ENCODE data around the gene DNAH11.
"Not testable (repeated sequence)": the region's sequence is repeated elsewhere in the genome, so short reads cannot be mapped to it uniquely, and the experiment has no call there.

DNAH11 gene

GRCh38 chr7:21704359-21704758, 161.5 kb downstream of the DNAH11 start:
- Histone ChIP-seq H3K9me3 (ENCODE audit: control insufficient read depth, low read length) (no peaks in the 10 kb centered on the region), H3K4me3 (ENCODE audit: low read length) (no peak overlapping the region), H3K27me3 (ENCODE audit: control insufficient read depth, insufficient read depth, low read length) (no peaks in the 10 kb centered on the region), H3K36me3 (ENCODE audit: control insufficient read depth, insufficient read depth, low read length) (no peaks in the 10 kb centered on the region), H3K4me1 (ENCODE audit: control insufficient read depth, insufficient read depth, low read length) (no peaks in the 10 kb centered on the region), H3K9ac (ENCODE audit: low read length) (no peak overlapping the region)

GRCh38 chr7:21706131-21706530, 163.3 kb downstream of the DNAH11 start:
- Histone ChIP-seq H3K4me3 (ENCODE audit: low read length) (no peak overlapping the region), H3K9ac (ENCODE audit: low read length) (no peak overlapping the region), H3K36me3 (ENCODE audit: control insufficient read depth, insufficient read depth, low read length) (no peaks in the 10 kb centered on the region), H3K4me1 (ENCODE audit: control insufficient read depth, insufficient read depth, low read length) (no peaks in the 10 kb centered on the region), H3K27me3 (ENCODE audit: control insufficient read depth, insufficient read depth, low read length) (no peaks in the 10 kb centered on the region), H3K9me3 (ENCODE audit: control insufficient read depth, low read length) (no peaks in the 10 kb centered on the region)

- Histone ChIP-seq H3K9me3 (ENCODE audit: control insufficient read depth, low read length) (no peaks in the 10 kb centered on the region), H3K36me3 (ENCODE audit: control insufficient read depth, insufficient read depth, low read length) (no peaks in the 10 kb centered on the region), H3K27me3 (ENCODE audit: control insufficient read depth, insufficient read depth, low read length) (no peaks in the 10 kb centered on the region), H3K9ac (ENCODE audit: low read length) (no peak overlapping the region), H3K4me3 (ENCODE audit: low read length) (no peak overlapping the region), H3K4me1 (ENCODE audit: control insufficient read depth, insufficient read depth, low read length) (no peaks in the 10 kb centered on the region)
Observed at GRCh38 chr7:21707566-21707965, 164.7 kb downstream of the DNAH11 start.

DNA sequence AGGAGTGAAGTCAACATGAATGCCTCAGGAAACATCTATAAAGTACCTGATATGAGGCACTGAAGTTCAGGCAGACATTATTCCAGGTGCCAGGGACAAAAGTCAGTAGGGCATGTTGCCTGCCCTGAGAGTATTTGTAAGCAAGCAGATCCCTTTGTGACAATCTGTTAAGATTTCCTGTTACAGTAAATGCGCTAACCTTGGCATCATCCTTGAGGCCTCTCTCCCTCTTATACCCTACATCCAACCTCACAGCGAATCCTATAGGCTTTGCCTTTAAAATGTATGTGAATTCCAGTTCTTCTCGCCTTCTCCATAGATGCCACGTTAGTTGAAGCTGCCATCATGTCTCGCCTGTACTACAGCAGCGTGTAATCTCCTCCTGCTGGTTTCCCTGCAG, 165.3 kb downstream of the DNAH11 start:
- no peaks in the 10 kb centered on the region for H3K36me3 ChIP-seq (ENCODE audit: control insufficient read depth, insufficient read depth, low read length)
- H3K4me3 ChIP-seq (ENCODE audit: low read length) = no peak overlapping the region
- no peak overlapping the region for H3K9ac ChIP-seq (ENCODE audit: low read length)
- no peaks in the 10 kb centered on the region for H3K9me3 ChIP-seq (ENCODE audit: control insufficient read depth, low read length)
- H3K27me3 ChIP-seq (ENCODE audit: control insufficient read depth, insufficient read depth, low read length) = no peaks in the 10 kb centered on the region
- no peaks in the 10 kb centered on the region for H3K4me1 ChIP-seq (ENCODE audit: control insufficient read depth, insufficient read depth, low read length)

- no peak overlapping the region for H3K4me3 ChIP-seq (ENCODE audit: low read length)
- no peaks in the 10 kb centered on the region for H3K4me1 ChIP-seq (ENCODE audit: control insufficient read depth, insufficient read depth, low read length)
- no peaks in the 10 kb centered on the region for H3K27me3 ChIP-seq (ENCODE audit: control insufficient read depth, insufficient read depth, low read length)
- no peaks in the 10 kb centered on the region for H3K36me3 ChIP-seq (ENCODE audit: control insufficient read depth, insufficient read depth, low read length)
- no peak overlapping the region for H3K9ac ChIP-seq (ENCODE audit: low read length)
- H3K9me3 ChIP-seq (ENCODE audit: control insufficient read depth, low read length) = no peaks in the 10 kb centered on the region
Observed at GRCh38 chr7:21717323-21717722, 174.5 kb downstream of the DNAH11 start.

DNA sequence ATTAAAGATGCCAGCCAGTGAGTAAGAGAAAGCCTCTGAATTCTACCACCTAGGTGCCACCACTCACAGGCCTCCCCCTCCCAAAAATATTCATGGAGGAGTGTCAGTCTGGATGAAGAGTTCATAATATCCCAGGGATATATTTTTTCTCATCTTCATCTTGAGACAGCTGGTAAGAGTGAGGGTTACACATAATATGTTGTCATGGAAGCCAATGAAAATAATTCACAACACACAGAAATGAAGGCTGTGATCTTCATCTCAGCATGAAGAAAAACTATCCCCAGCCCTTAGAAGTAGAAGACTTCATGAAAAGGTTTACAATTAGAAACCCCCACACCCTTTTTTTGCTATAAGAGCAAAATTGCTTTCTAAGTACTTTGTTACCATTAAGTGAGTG, 175.6 kb downstream of the DNAH11 start:
- Histone ChIP-seq H3K4me1 (ENCODE audit: control insufficient read depth, insufficient read depth, low read length) (no peaks in the 10 kb centered on the region), H3K9ac (ENCODE audit: low read length) (no peak overlapping the region), H3K36me3 (ENCODE audit: control insufficient read depth, insufficient read depth, low read length) (no peaks in the 10 kb centered on the region), H3K27me3 (ENCODE audit: control insufficient read depth, insufficient read depth, low read length) (no peaks in the 10 kb centered on the region), H3K4me3 (ENCODE audit: low read length) (no peak overlapping the region), H3K9me3 (ENCODE audit: control insufficient read depth, low read length) (no peaks in the 10 kb centered on the region)

GRCh38 chr7:21719846-21720245, 177.0 kb downstream of the DNAH11 start:
- no peaks in the 10 kb centered on the region for H3K27me3 ChIP-seq (ENCODE audit: control insufficient read depth, insufficient read depth, low read length)
- H3K4me3 ChIP-seq (ENCODE audit: low read length) = no peak overlapping the region
- H3K9me3 ChIP-seq (ENCODE audit: control insufficient read depth, low read length) = no peaks in the 10 kb centered on the region
- H3K9ac ChIP-seq (ENCODE audit: low read length) = no peak overlapping the region
- H3K36me3 ChIP-seq (ENCODE audit: control insufficient read depth, insufficient read depth, low read length) = no peaks in the 10 kb centered on the region
- no peaks in the 10 kb centered on the region for H3K4me1 ChIP-seq (ENCODE audit: control insufficient read depth, insufficient read depth, low read length)

- H3K9ac ChIP-seq (ENCODE audit: low read length) = no peak overlapping the region
- no peaks in the 10 kb centered on the region for H3K36me3 ChIP-seq (ENCODE audit: control insufficient read depth, insufficient read depth, low read length)
- no peaks in the 10 kb centered on the region for H3K4me1 ChIP-seq (ENCODE audit: control insufficient read depth, insufficient read depth, low read length)
- no peaks in the 10 kb centered on the region for H3K27me3 ChIP-seq (ENCODE audit: control insufficient read depth, insufficient read depth, low read length)
- no peaks in the 10 kb centered on the region for H3K9me3 ChIP-seq (ENCODE audit: control insufficient read depth, low read length)
- no peak overlapping the region for H3K4me3 ChIP-seq (ENCODE audit: low read length)
Observed at GRCh38 chr7:21722371-21722770, 179.5 kb downstream of the DNAH11 start.

DNA sequence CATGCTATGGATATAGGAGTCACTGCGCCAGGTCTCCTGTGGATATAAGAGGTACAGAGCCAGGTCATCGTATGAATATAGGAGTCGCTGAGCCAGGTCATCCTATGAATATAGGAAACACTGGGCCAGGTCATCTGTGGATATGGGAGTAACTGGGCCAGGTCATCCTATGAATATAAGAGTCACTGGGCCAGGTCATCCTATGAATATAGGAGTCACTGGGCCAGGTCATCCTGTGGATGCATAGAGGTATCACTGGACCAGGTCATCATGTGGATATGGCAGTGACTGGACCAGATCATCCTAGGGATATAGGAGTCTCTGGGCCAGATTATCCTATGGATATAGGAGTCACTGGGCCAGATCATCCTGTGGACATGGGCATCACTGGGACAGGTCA, 181.7 kb downstream of the DNAH11 start:
- Histone ChIP-seq H3K27me3 (ENCODE audit: control insufficient read depth, insufficient read depth, low read length) (no peaks in the 10 kb centered on the region), H3K9me3 (ENCODE audit: control insufficient read depth, low read length) (no peaks in the 10 kb centered on the region), H3K4me3 (ENCODE audit: low read length) (no peak overlapping the region), H3K9ac (ENCODE audit: low read length) (no peak overlapping the region), H3K4me1 (ENCODE audit: control insufficient read depth, insufficient read depth, low read length) (no peaks in the 10 kb centered on the region), H3K36me3 (ENCODE audit: control insufficient read depth, insufficient read depth, low read length) (no peaks in the 10 kb centered on the region)

DNA sequence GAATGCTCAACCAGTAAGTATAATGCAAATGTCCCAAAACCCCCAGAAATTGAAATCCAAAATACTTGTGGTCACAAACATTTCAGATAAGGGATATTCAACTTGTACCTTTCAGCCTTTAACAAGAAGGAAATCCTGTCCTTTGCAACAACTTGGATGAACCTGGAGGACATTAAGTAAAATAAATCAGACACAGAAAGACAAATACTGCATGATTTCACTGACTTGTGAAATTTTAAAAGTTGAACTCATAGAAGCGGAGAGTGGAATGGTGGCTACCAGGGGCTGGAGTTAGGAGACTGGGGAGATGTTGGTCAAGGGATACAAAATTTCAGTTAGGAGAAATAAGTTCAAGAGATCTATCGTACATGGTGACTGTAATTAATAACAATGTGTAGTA, 187.6 kb downstream of the DNAH11 start:
- Histone ChIP-seq H3K9ac (ENCODE audit: low read length) (no peak overlapping the region), H3K4me3 (ENCODE audit: low read length) (no peak overlapping the region), H3K4me1 (ENCODE audit: control insufficient read depth, insufficient read depth, low read length) (no peaks in the 10 kb centered on the region), H3K36me3 (ENCODE audit: control insufficient read depth, insufficient read depth, low read length) (no peaks in the 10 kb centered on the region), H3K9me3 (ENCODE audit: control insufficient read depth, low read length) (no peaks in the 10 kb centered on the region), H3K27me3 (ENCODE audit: control insufficient read depth, insufficient read depth, low read length) (no peaks in the 10 kb centered on the region)

GRCh38 chr7:21731977-21732376, 189.1 kb downstream of the DNAH11 start:
- Histone ChIP-seq H3K9ac (ENCODE audit: low read length) (no peak overlapping the region), H3K27me3 (ENCODE audit: control insufficient read depth, insufficient read depth, low read length) (no peaks in the 10 kb centered on the region), H3K4me3 (ENCODE audit: low read length) (no peak overlapping the region), H3K9me3 (ENCODE audit: control insufficient read depth, low read length) (no peaks in the 10 kb centered on the region), H3K4me1 (ENCODE audit: control insufficient read depth, insufficient read depth, low read length) (no peaks in the 10 kb centered on the region), H3K36me3 (ENCODE audit: control insufficient read depth, insufficient read depth, low read length) (no peaks in the 10 kb centered on the region)

DNA sequence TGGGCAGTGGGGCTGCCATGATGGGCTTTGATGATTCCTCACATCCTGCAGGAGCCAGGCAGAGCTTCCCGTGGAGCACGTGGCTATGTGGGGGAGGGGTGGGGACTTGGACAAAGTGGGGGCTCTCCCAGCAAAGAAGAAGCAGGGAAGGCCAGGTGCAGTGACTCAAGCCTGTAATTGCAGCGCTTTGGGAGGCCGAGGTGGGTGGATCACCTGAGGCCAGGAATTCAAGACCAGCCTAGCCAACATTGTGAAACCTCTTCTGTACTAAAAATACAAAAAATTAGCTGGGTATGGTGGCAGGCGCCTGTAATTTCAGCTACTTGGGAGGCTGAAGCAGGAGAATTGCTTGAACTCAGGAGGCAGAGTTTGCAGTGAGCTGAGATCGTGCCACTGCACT, 190.1 kb downstream of the DNAH11 start:
- not testable (repeated sequence) for H3K9me3 ChIP-seq (ENCODE audit: control insufficient read depth, low read length); H3K9ac ChIP-seq (ENCODE audit: low read length); H3K4me1 ChIP-seq (ENCODE audit: control insufficient read depth, insufficient read depth, low read length); H3K4me3 ChIP-seq (ENCODE audit: low read length); H3K27me3 ChIP-seq (ENCODE audit: control insufficient read depth, insufficient read depth, low read length); H3K36me3 ChIP-seq (ENCODE audit: control insufficient read depth, insufficient read depth, low read length)

DNA sequence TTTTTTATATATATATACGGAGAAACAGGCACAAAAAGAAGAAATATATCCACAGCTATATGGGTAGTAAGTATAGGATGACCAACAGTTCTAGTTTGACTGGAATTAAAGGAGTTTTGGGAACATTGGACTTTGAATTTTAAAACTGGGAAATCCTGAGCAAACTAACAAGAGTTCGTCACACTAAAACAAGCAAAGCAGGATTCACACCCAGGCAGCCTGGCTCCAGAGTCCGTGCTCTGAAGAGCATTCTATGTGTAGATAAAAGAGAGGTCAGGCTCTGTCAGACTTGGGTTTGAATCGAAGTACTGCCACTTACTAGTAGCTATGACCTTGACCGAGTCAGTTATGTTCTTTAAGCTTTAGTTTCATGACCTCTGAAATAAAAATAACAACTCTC, 191.0 kb downstream of the DNAH11 start:
- H3K36me3 ChIP-seq (ENCODE audit: control insufficient read depth, insufficient read depth, low read length) = no peaks in the 10 kb centered on the region
- H3K27me3 ChIP-seq (ENCODE audit: control insufficient read depth, insufficient read depth, low read length) = no peaks in the 10 kb centered on the region
- no peaks in the 10 kb centered on the region for H3K4me1 ChIP-seq (ENCODE audit: control insufficient read depth, insufficient read depth, low read length)
- H3K9me3 ChIP-seq (ENCODE audit: control insufficient read depth, low read length) = no peaks in the 10 kb centered on the region
- H3K4me3 ChIP-seq (ENCODE audit: low read length) = no peak overlapping the region
- no peak overlapping the region for H3K9ac ChIP-seq (ENCODE audit: low read length)
